HG03442 (cell line): ENCODE measurements around the gene FNDC3A.
"Not testable (repeated sequence)": the region's sequence is repeated elsewhere in the genome, so short reads cannot be mapped to it uniquely, and the experiment has no call there.

ENCODE experiments used
- ATAC-seq: cut with Tn5 transposase; IDR thresholded peaks from one replicate; pipeline ENCODE4 v1.9.1; 2021; ENCODE audit warnings: mild to moderate bottlenecking, moderate library complexity; ENCODE audit not compliant: unreplicated experiment

Gene FNDC3A

GRCh38 chr13:49071341-49071937 lies 95.7 kb downstream of the FNDC3A start:
- no peak for ATAC-seq

- ATAC-seq = peak; percentile 83
Measured at GRCh38 chr13:49082653-49083536, 107.2 kb downstream of the FNDC3A start.

GRCh38 chr13:49084961-49085360 lies 109.2 kb downstream of the FNDC3A start:
- no peak for ATAC-seq

- ATAC-seq = no peak
Measured at GRCh38 chr13:49086722-49087121, 111.0 kb downstream of the FNDC3A start.

GRCh38 chr13:49093376-49093775 lies 117.7 kb downstream of the FNDC3A start:
- no peak for ATAC-seq

GRCh38 chr13:49097374-49097773 lies 121.7 kb downstream of the FNDC3A start:
- ATAC-seq = no peak

- no peak for ATAC-seq
Measured at GRCh38 chr13:49098198-49098597, 122.5 kb downstream of the FNDC3A start.

GRCh38 chr13:49098771-49099512 lies 123.2 kb downstream of the FNDC3A start:
- no peak for ATAC-seq

GRCh38 chr13:49099513-49099877 lies 123.8 kb downstream of the FNDC3A start:
- no peak for ATAC-seq

GRCh38 chr13:49100637-49101570 lies 125.2 kb downstream of the FNDC3A start:
- ATAC-seq = no peak

- ATAC-seq = no peak
Measured at GRCh38 chr13:49108196-49108595, 132.5 kb downstream of the FNDC3A start.

- peak; percentile 61 for ATAC-seq
Measured at GRCh38 chr13:49110122-49110912, 134.6 kb downstream of the FNDC3A start.

- no peak for ATAC-seq
Measured at GRCh38 chr13:49110913-49111170, 135.1 kb downstream of the FNDC3A start.

GRCh38 chr13:49112782-49113525 lies 137.2 kb downstream of the FNDC3A start:
- no peak for ATAC-seq

GRCh38 chr13:49113526-49114286 lies 138.0 kb downstream of the FNDC3A start:
- no peak for ATAC-seq

- ATAC-seq = no peak
Measured at GRCh38 chr13:49116873-49117272, 141.2 kb downstream of the FNDC3A start.

GRCh38 chr13:49118455-49118854 lies 142.7 kb downstream of the FNDC3A start:
- ATAC-seq = not testable (repeated sequence)

- ATAC-seq = no peak
Measured at GRCh38 chr13:49124693-49125304, 149.1 kb downstream of the FNDC3A start.
